Measurements from ENCODE around the gene ADTRP. TPM values are rescaled to one million over a fixed set of nuclear protein-coding genes. Genes with fewer than 3 reads are reported as not detected.

Gene ADTRP
- total RNA-seq, 2 experiments from 2014 or later, result 49.4 to 52.1 TPM

DNA sequence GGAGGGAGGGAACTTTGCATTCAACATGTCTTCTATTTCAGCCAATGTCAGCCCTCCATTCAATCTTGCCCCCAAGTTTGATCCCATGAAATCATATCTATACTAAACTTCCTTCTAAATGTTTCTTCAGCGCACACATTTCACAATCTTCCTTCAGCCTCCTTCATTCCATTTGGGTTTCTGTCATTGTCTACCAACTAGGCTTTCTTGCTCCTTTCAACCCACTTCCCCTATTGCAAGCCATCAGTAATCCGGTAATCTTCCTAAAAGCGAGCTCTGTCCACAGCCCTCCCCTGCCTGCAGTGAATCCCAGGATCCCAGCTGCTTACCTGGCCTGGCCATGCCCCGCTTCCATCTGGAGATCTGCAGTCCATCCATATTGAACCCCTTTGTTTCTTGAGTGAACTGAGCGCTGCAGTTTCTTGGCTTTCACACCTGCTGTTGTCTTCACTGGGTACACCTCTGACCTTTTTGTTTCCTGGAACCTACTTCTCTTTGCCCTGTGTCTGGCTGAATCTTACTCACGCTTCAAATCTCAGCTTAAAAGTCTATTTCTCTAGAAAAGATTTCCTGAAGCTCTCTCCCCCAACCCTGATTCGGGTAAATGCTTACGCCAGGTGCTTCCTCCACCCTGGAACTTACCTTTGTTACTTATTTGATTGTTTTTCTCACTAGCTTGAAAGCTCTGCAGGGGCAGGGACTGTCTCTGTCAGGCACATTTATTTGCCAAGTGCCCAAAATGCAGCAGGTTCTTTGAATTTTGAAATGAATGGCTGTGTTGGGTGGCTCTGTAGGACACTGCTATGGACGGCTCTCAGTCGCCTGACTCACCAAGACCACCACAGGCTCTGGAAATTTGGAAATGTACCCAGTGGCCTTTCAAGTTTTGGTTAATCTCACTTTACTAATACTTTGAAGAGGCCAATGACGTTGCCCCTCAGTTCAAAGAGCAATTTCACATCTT is 50.3 kb downstream of the ADTRP start:
- Mint-ChIP-seq H3K27me3 (ENCODE audit: low read depth) (no peaks in the 10 kb centered on the region), H3K36me3 (ENCODE audit: low read depth) (peaks cover 24% of the 10 kb centered on the region), H3K9me3 (peaks cover 7% of the 10 kb centered on the region), H3K4me3 (peak overlapping the region; percentile 87), H3K4me1 (ENCODE audit: low read depth) (peaks cover 91% of the 10 kb centered on the region), H3K27ac (peak overlapping the region; percentile 98)
- intact Hi-C loops (cut with micrococcal nuclease), result loop anchor here (1.0 to 5.0 kb wide), 9 partner anchors 14 to 1627 kb away; partner anchors contain the start of gene NEDD9
- DNase-seq, result peak; percentile 75
- CTCF ChIA-PET, result interaction anchor here (0.6 to 2.4 kb wide), 2 partner anchors 16 to 36 kb away, joined by 3 to 9 read pairs; no protein-coding TSS in a partner anchor

DNA sequence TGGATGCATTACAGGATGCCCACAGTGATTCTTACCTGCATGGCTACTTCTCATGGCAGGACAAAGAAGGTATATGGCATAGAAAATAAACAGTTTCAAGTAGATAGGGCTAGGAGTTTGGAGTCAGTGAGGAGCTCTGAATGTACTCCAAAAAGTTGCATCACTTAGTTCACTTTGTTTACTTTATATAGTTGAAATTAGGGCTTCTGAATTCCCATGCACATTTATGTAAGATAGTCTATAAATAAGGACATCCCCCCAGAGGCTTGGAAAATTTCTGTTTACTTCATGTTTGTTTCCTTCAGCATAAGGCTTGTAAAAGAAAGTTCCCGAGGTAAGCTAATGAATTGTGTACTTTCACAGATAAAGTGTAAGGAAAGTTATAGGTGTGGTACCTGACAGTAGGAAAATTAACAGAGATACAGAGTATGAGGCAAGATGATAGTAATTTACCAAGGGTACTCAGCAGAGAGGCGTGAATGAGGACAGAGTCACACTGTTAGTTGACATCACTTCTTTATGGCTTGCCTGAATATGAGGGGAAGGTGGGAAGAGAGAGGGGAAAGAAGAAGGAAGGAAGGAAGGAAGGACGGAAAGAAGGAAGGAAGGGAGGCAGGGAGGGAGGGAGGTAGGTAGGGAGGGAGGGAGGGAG is 51.1 kb downstream of the ADTRP start:
- no peaks in the 10 kb centered on the region for H3K27me3 Mint-ChIP-seq (ENCODE audit: low read depth)
- no peak for DNase-seq
- peak overlapping the region; percentile 87 for H3K4me3 Mint-ChIP-seq
- CTCF ChIA-PET, result interaction anchor here (2.4 kb wide), 1 partner anchor 15 kb away, joined by 9 read pairs; no protein-coding TSS in a partner anchor
- H3K27ac Mint-ChIP-seq, result peak overlapping the region; percentile 98
- intact Hi-C loops (cut with micrococcal nuclease), result loop anchor here (5.0 kb wide), 2 partner anchors 360 to 495 kb away; partner anchors contain the start of gene NEDD9
- H3K36me3 Mint-ChIP-seq (ENCODE audit: low read depth), result peaks cover 33% of the 10 kb centered on the region
- H3K4me1 Mint-ChIP-seq (ENCODE audit: low read depth), result peaks cover 91% of the 10 kb centered on the region
- H3K9me3 Mint-ChIP-seq, result peaks cover 7% of the 10 kb centered on the region

DNA sequence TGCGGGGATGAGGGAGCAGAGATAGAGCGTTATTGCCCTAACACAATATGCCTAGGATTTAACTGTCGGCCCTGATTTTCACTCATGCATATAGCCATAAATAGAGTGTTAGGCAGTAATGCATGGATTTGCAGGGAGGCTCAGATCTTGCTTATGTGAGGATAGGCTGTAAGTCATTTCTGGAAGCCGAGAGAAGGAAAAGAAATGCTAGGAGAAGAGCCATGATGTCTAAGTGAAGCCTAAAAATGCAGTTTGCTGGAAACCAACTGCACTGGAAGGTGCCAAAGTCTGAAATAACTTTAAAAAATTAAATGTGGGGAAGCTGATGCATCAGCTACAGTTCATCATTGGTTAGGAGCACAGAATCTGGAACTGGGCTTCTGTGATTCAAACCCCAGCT is 54.3 kb downstream of the ADTRP start:
- peaks cover 55% of the 10 kb centered on the region for H3K36me3 Mint-ChIP-seq (ENCODE audit: low read depth)
- H3K27ac Mint-ChIP-seq, result peak overlapping the region; percentile 89
- peaks cover 72% of the 10 kb centered on the region for H3K4me1 Mint-ChIP-seq (ENCODE audit: low read depth)

DNA sequence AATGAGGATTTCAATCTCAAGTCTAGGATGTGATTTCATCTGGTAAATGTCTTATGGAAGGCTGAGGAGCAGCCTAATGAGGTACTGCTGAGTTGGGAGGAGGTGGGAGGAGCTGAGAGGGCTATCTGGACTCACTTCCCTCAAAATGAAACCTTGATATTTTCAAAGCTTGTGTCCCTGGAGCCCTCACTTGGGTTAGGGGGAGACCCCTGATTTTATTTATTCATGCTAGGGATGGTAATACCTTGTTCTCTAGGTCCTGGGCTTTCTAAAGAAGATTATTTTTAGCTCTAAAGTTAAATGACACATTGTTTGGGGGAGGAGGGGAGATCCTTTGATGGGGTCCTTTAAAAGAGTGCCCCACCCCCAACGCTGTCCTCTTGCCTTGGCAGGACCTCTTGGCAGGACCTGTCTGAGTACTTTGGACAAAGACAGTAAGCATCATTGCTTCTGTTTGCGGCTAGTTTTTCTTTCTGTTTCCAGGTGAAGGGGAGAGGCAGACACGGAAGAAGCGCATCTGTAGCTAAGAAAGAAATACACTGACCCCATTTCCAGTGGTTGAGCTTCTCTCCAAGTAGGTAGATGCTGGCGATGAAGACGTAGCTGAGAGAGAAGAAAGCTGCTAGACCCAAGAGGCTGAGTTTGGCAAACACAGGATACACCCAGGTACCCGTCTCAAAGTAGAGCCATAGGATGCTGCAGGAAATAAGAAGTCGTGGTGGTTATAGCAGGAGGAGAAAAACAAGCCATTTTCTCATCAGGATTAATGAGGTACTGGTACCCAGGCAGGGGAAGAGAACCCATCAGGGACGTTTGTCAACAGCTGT is 55.6 kb downstream of the ADTRP start:
- CTCF ChIA-PET, result interaction anchor here (0.7 to 2.6 kb wide), 4 partner anchors 10 to 41 kb away, joined by 3 to 10 read pairs (median 3); no protein-coding TSS in a partner anchor
- peak; percentile 34 for DNase-seq
- Mint-ChIP-seq H3K36me3 (ENCODE audit: low read depth) (peaks cover 64% of the 10 kb centered on the region), H3K4me1 (ENCODE audit: low read depth) (peaks cover 67% of the 10 kb centered on the region), H3K4me3 (peak overlapping the region; percentile 69), H3K9me3 (peaks cover 7% of the 10 kb centered on the region), H3K27me3 (ENCODE audit: low read depth) (no peaks in the 10 kb centered on the region), H3K27ac (peak overlapping the region; percentile 89)
- intact Hi-C loops (cut with micrococcal nuclease), result loop anchor here (1.0 kb wide), 1 partner anchor 9 kb away; no protein-coding TSS in a partner anchor

More for the DNA sequence above, 54.3 kb downstream of the ADTRP start:
- Mint-ChIP-seq H3K9me3 (peaks cover 7% of the 10 kb centered on the region), H3K4me3 (peak overlapping the region; percentile 69), H3K27me3 (ENCODE audit: low read depth) (no peaks in the 10 kb centered on the region)
- intact Hi-C loops (cut with micrococcal nuclease), result no loop called here
- DNase-seq, result no peak
- CTCF ChIA-PET, result interaction anchor here (0.6 to 2.6 kb wide), 4 partner anchors 9 to 140 kb away, joined by 3 to 10 read pairs (median 4); no protein-coding TSS in a partner anchor

DNA sequence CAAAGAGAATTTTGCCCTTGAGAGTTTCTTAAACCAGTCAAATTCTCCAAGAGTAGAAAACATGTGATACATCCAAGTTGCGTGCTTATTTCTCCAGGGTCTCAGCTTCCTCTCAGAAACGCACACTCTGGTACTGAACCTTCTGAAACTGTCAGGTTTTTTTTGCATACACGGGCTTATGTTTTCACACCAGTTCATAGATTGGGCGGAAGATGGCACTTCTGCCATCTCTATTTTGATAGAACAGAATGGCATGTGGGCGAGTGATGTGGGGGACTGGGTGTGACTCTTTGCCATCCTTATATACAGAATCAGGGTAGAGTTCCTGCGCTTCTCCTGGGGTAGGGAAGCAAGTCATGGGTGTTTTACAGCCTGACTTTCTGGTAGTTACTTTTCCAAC is 56.4 kb downstream of the ADTRP start:
- intact Hi-C loops (cut with micrococcal nuclease), result loop anchor here (1.0 kb wide), 1 partner anchor 8 kb away; no protein-coding TSS in a partner anchor
- Mint-ChIP-seq H3K27me3 (ENCODE audit: low read depth) (no peaks in the 10 kb centered on the region), H3K9me3 (peaks cover 7% of the 10 kb centered on the region), H3K4me1 (ENCODE audit: low read depth) (peaks cover 66% of the 10 kb centered on the region), H3K4me3 (peak overlapping the region; percentile 32), H3K36me3 (ENCODE audit: low read depth) (peaks cover 69% of the 10 kb centered on the region), H3K27ac (peak overlapping the region; percentile 89)
- CTCF ChIA-PET, result interaction anchor here (0.7 to 2.6 kb wide), 3 partner anchors 9 to 565 kb away, joined by 3 to 10 read pairs (median 4); no protein-coding TSS in a partner anchor
- peak; percentile 25 for DNase-seq

- CTCF ChIA-PET, result no interaction called here
- intact Hi-C loops (cut with micrococcal nuclease), result loop anchor here (10.0 kb wide), 2 partner anchors 624 to 1716 kb away; partner anchors contain the start of gene SMIM13
These were observed 60.1 kb downstream of the ADTRP start for GRCh38 chr6:11718463-11718862.

GRCh38 chr6:11718031-11718430 is 60.6 kb downstream of the ADTRP start:
- H3K9me3 Mint-ChIP-seq, result no peaks in the 10 kb centered on the region
- CTCF ChIA-PET, result no interaction called here
- DNase-seq, result no peak
- H3K36me3 Mint-ChIP-seq (ENCODE audit: low read depth), result peaks cover 62% of the 10 kb centered on the region
- intact Hi-C loops (cut with micrococcal nuclease), result loop anchor here (10.0 kb wide), 2 partner anchors 623 to 1717 kb away; partner anchors contain the start of gene SMIM13
- H3K4me1 Mint-ChIP-seq (ENCODE audit: low read depth), result peaks cover 63% of the 10 kb centered on the region
- peak overlapping the region; percentile 38 for H3K27ac Mint-ChIP-seq
- H3K4me3 Mint-ChIP-seq, result no peak overlapping the region
- no peaks in the 10 kb centered on the region for H3K27me3 Mint-ChIP-seq (ENCODE audit: low read depth)

More at GRCh38 chr6:11718463-11718862, 60.1 kb downstream of the ADTRP start:
- Mint-ChIP-seq H3K9me3 (no peaks in the 10 kb centered on the region), H3K27me3 (ENCODE audit: low read depth) (no peaks in the 10 kb centered on the region), H3K27ac (peak overlapping the region; percentile 38), H3K36me3 (ENCODE audit: low read depth) (peaks cover 63% of the 10 kb centered on the region), H3K4me1 (ENCODE audit: low read depth) (peaks cover 63% of the 10 kb centered on the region), H3K4me3 (no peak overlapping the region)
- no peak for DNase-seq

GRCh38 chr6:11714798-11715285 is 63.8 kb downstream of the ADTRP start:
- peaks cover 80% of the 10 kb centered on the region for H3K4me1 Mint-ChIP-seq (ENCODE audit: low read depth)
- no peaks in the 10 kb centered on the region for H3K27me3 Mint-ChIP-seq (ENCODE audit: low read depth)

GRCh38 chr6:11714116-11714797 is 64.3 kb downstream of the ADTRP start:
- H3K4me3 Mint-ChIP-seq, result peak overlapping the region; percentile 44
- peaks cover 2% of the 10 kb centered on the region for H3K9me3 Mint-ChIP-seq
- CTCF ChIA-PET, result interaction anchor here (0.9 to 3.1 kb wide), 3 partner anchors 10 to 18 kb away, joined by 3 to 14 read pairs (median 4); no protein-coding TSS in a partner anchor
- H3K27me3 Mint-ChIP-seq (ENCODE audit: low read depth), result no peaks in the 10 kb centered on the region
- intact Hi-C loops (cut with micrococcal nuclease), result loop anchor here (1.0 to 10.0 kb wide), 8 partner anchors 8 to 1721 kb away; partner anchors contain the start of gene SMIM13
- peaks cover 54% of the 10 kb centered on the region for H3K36me3 Mint-ChIP-seq (ENCODE audit: low read depth)
- peak overlapping the region; percentile 97 for H3K27ac Mint-ChIP-seq
- peak; percentile 64 for DNase-seq
- H3K4me1 Mint-ChIP-seq (ENCODE audit: low read depth), result peaks cover 80% of the 10 kb centered on the region

More at GRCh38 chr6:11714798-11715285, 63.8 kb downstream of the ADTRP start:
- CTCF ChIA-PET, result interaction anchor here (0.6 to 3.1 kb wide), 4 partner anchors 10 to 148 kb away, joined by 3 to 14 read pairs (median 4); no protein-coding TSS in a partner anchor
- Mint-ChIP-seq H3K36me3 (ENCODE audit: low read depth) (peaks cover 57% of the 10 kb centered on the region), H3K27ac (peak overlapping the region; percentile 97), H3K9me3 (no peaks in the 10 kb centered on the region), H3K4me3 (peak overlapping the region; percentile 44)
- intact Hi-C loops (cut with micrococcal nuclease), result loop anchor here (1.0 to 10.0 kb wide), 8 partner anchors 7 to 1720 kb away; partner anchors contain the start of gene SMIM13
- DNase-seq, result no peak

GRCh38 chr6:11712760-11713159 is 65.8 kb downstream of the ADTRP start:
- intact Hi-C loops (cut with micrococcal nuclease), result loop anchor here (1.0 to 10.0 kb wide), 7 partner anchors 190 to 1722 kb away; partner anchors contain the start of gene SMIM13
- peaks cover 50% of the 10 kb centered on the region for H3K36me3 Mint-ChIP-seq (ENCODE audit: low read depth)
- H3K27ac Mint-ChIP-seq, result peak overlapping the region; percentile 97
- peak; percentile 80 for DNase-seq
- CTCF ChIA-PET, result interaction anchor here (0.6 to 3.1 kb wide), 7 partner anchors 10 to 351 kb away, joined by 3 to 14 read pairs (median 4); no protein-coding TSS in a partner anchor
- H3K4me1 Mint-ChIP-seq (ENCODE audit: low read depth), result peaks cover 82% of the 10 kb centered on the region
- peaks cover 8% of the 10 kb centered on the region for H3K9me3 Mint-ChIP-seq
- H3K27me3 Mint-ChIP-seq (ENCODE audit: low read depth), result no peaks in the 10 kb centered on the region
- H3K4me3 Mint-ChIP-seq, result peak overlapping the region; percentile 43

All from activated naive CD4-positive, alpha-beta T cell treated with anti-CD3 and anti-CD28 coated beads for 36 hours (primary cell).